PFSK-1 (cell line): ENCODE measurements around the gene C2CD5.

Source experiments
- FOXP2 ChIP-seq: optimal IDR thresholded peaks from 2 replicates; pipeline ENCODE3; 2011; ENCODE audit warnings: borderline replicate concordance, control low read depth, inconsistent platforms; ENCODE audit not compliant: insufficient read depth; ENCODE audit errors: extremely low read length, extremely low read depth
- POLR2AphosphoS5 ChIP-seq: IDR thresholded peaks from 2 replicates; pipeline ENCODE4 v1.6.1; 2012; ENCODE audit warnings: low read depth, mild to moderate bottlenecking, control low read depth, low read length, moderate library complexity
- SIN3A ChIP-seq: IDR thresholded peaks from 2 replicates; pipeline ENCODE4 v1.6.1; 2012; ENCODE audit warnings: mild to moderate bottlenecking, low read length, moderate library complexity, borderline replicate concordance; ENCODE audit not compliant: insufficient read depth
- TAF1 ChIP-seq: IDR thresholded peaks from 2 replicates; pipeline ENCODE4 v1.6.1; 2012; ENCODE audit warnings: low read length, control low read depth, borderline replicate concordance; ENCODE audit not compliant: insufficient read depth
- TF ChIP-seq, protein P1 (sequence below), 2 experiments: IDR thresholded peaks; 2 replicates each; pipeline versions ENCODE4 v1.6.1 to v1.8.0; 2011 to 2012; ENCODE audit warnings: low read depth in 2 of 2, low read length in 2 of 2, control low read depth in 1 of 2, inconsistent platforms in 1 of 2, mild to moderate bottlenecking in 1 of 2, moderate library complexity in 1 of 2; ENCODE audit not compliant: insufficient read depth in 1 of 2

Gene C2CD5

DNA sequence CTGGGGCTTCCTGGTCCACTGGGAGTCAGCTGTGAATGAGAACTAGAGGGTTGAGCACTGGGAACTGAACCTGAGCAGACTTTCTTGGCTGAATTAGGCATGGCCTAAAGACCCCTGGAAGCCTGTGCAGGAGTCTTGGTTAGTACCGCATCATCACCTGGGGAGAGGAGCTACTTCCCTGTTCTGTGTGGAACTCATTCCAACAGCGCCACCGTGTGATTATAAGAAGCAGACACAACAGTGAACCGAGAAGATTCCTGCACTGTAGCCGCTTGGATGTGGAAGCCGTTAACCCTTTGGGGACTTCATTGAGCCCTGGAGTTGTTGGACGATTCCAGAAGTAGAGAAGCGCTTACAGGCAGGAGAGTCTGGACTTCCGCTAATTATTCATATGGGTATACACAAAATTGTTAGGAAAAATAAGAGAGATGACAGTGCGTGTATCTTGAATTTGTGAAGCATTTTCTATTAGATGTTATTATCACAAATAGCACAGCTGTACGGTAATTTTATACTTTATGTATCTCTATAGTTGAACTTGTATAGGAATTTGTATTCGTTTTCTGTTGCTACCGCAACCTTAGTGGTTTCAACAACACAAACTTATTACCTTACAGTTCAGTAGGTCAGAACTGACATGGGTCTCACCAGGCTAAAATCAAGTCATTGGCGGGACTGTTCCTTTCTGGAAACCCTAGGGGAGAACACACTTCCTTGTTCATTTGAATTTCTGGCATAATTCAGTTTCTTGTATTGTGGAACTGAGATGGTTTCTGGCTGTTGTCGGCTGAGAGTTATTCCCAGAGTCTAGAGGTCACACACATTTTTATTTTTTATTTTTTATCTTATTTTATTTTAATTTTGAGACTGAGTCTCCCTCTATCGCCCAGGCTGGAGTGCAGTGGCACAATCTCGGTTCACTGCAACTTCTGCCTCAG, 100.7 kb downstream of the C2CD5 start:
- TF ChIP-seq TAF1 (no peak), SIN3A (no peak), FOXP2 (no peak), POLR2AphosphoS5 (no peak)
- TF ChIP-seq, protein P1, sequence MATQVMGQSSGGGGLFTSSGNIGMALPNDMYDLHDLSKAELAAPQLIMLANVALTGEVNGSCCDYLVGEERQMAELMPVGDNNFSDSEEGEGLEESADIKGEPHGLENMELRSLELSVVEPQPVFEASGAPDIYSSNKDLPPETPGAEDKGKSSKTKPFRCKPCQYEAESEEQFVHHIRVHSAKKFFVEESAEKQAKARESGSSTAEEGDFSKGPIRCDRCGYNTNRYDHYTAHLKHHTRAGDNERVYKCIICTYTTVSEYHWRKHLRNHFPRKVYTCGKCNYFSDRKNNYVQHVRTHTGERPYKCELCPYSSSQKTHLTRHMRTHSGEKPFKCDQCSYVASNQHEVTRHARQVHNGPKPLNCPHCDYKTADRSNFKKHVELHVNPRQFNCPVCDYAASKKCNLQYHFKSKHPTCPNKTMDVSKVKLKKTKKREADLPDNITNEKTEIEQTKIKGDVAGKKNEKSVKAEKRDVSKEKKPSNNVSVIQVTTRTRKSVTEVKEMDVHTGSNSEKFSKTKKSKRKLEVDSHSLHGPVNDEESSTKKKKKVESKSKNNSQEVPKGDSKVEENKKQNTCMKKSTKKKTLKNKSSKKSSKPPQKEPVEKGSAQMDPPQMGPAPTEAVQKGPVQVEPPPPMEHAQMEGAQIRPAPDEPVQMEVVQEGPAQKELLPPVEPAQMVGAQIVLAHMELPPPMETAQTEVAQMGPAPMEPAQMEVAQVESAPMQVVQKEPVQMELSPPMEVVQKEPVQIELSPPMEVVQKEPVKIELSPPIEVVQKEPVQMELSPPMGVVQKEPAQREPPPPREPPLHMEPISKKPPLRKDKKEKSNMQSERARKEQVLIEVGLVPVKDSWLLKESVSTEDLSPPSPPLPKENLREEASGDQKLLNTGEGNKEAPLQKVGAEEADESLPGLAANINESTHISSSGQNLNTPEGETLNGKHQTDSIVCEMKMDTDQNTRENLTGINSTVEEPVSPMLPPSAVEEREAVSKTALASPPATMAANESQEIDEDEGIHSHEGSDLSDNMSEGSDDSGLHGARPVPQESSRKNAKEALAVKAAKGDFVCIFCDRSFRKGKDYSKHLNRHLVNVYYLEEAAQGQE (IDR thresholded peaks at IDR 0.05; ENCODE audit: insufficient read depth in 1 of 2, low read depth in 2 of 2, low read length in 2 of 2) = no peak

DNA sequence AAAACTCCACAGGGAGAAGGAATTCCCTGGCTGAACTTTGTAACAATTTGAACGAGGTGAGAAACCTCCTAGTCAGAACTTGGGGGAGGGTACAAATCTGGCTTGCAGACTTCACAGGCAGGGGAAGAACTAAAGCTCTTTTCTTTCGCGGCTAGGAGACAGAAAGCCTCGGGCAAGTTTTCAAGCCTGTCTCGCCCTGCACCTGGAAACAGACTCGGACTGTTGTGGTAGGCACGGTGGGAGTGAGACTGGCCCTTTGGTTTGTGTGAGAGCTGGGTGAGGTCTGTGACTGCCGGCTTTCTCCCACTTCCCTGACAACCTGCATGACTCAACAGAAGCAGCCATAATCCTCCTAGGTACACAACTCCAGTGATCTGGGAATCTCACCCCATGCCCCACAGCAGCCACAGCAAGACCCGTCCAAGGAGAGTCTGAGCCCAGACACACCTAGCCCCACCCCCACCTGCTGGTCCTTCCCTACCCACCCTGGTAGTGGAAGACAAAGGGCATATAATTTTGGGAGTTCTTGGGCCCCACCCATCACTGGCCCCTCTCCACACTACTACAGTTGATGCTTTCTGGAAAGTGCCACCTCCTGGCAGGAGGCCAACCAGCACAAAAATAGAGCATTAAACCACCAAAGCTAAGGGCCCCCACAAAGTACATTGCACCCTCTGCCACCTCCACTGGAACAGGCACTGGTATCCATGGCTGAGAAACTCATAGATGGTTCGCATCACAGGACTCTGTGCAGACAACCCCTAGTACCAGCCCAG, 107.1 kb downstream of the C2CD5 start:
- TF ChIP-seq TAF1 (no peak), FOXP2 (no peak), SIN3A (no peak), POLR2AphosphoS5 (no peak)
- TF ChIP-seq, protein P1 (IDR thresholded peaks at IDR 0.05; ENCODE audit: insufficient read depth in 1 of 2, low read depth in 2 of 2, low read length in 2 of 2) = no peak

DNA sequence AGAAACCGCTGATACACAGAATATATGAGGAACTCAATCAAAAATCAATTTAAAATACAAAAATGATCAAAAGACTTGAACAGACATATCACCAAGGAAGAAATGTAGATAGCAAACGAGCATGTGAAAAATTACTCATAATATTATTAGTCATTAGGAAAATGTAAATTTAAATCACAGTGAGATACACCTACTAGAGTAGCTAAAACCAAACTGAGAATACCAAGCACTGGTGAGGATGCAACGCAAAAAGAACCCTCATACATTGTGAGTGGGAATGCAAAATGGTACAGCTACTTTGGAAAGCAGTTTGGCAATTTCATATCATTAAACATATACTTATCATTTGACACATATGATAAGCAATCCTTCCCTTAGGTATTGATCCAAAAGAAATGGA, 108.8 kb downstream of the C2CD5 start:
- TF ChIP-seq, protein P1 (IDR thresholded peaks at IDR 0.05; ENCODE audit: insufficient read depth in 1 of 2, low read depth in 2 of 2, low read length in 2 of 2) = no peak
- TF ChIP-seq FOXP2 (no peak), TAF1 (no peak)

DNA sequence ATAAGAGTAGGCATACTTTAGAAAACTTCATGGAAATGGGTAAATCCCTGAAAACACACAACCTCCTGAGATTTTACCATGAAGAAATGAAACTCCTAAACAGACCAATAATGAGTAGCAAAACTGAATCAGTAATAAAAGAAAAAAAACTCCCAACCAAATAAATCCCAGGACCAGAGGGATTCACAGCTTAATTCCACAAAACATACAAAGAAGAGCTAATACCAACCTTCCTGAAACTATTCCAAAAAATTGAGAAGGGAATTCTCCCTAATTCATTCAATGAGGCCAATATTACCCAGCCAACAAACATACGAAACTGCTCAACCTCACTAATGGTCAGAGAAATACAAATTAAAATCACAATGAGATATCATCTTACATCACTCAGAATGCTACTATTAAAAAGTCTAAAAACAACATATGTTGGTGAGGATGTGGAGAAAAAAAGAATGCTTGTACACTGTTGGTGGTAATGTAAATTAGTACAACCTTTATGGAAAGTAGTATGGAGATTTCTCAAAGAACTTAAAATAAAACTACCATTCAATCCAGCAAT, 112.6 kb downstream of the C2CD5 start:
- TF ChIP-seq, protein P1 (IDR thresholded peaks at IDR 0.05; ENCODE audit: insufficient read depth in 1 of 2, low read depth in 2 of 2, low read length in 2 of 2) = no peak
- no peak for TF ChIP-seq TAF1
- no peak for TF ChIP-seq FOXP2
- no peak for TF ChIP-seq POLR2AphosphoS5
- TF ChIP-seq SIN3A = no peak
